H4 (cell line): ENCODE results near the gene TPSAB1. TPM values are rescaled to one million over a fixed set of nuclear protein-coding genes. Genes with fewer than 3 reads are reported as not detected.
"Not testable (repeated sequence)": the region's sequence is repeated elsewhere in the genome, so short reads cannot be mapped to it uniquely, and the experiment has no call there.

ENCODE experiments used
- DNase-seq: peaks from one replicate; pipeline ENCODE4 v3.0.0-alpha.2; 2015; ENCODE audit warnings: low spot score
- total RNA-seq: library from RNA; depleted of rRNA; stranded (reverse); fragments of >200 nt; shearing (Covaris generic); gene quantifications from 2 replicates; pipeline ENCODE4 v1.2.3, GENCODE V29; 2014; rRNA removed

TPSAB1 gene
- not detected in 2 replicates for total RNA-seq

GRCh38 chr16:1240436-1240835, at the start of gene TPSAB1:
Gene TPSAB1 (plus strand): TSS chr16:1240705. CDS start chr16:1240939, 234 bp downstream.
- DNase-seq: not testable (repeated sequence)

GRCh38 chr16:1190789-1191188, 49.7 kb upstream of the TPSAB1 start:
- DNase-seq: not testable (repeated sequence)

- no peak for DNase-seq
These were observed 48.0 kb upstream of the TPSAB1 start for GRCh38 chr16:1192384-1193073.

DNA sequence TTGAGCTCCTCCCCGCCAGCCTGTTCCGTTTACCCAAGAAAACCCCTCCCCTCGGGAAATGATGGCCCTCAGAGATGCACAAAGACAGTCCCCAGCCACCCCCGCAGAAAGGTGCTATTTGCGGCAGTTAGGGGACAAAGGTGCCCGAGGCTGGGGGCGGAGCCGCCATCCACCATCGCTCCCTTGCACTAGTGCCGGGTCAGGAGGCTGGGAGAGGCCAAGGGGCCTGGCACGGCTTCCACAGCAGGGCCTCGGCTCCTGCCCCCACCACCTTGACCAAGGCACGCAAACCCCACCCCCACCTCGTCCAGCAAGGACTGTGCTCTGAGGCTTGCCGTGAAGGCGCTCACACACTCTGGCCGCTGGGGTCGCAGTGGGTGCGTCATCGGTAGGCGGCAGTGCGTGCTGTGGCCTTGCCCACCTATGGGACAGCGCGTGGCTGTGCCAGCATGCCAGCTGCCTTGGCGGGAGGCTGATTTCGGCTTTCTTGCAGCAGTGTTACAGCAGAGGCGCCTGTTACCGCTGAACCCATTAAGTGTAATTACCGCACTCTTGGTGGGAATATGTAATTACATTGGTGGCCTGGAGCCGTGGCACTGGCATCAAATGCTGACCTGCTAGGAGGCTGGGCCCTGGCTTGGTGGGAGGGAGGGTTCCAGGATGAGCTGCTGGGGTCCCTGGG, 47.2 kb upstream of the TPSAB1 start:
- peak; percentile 87 for DNase-seq

DNA sequence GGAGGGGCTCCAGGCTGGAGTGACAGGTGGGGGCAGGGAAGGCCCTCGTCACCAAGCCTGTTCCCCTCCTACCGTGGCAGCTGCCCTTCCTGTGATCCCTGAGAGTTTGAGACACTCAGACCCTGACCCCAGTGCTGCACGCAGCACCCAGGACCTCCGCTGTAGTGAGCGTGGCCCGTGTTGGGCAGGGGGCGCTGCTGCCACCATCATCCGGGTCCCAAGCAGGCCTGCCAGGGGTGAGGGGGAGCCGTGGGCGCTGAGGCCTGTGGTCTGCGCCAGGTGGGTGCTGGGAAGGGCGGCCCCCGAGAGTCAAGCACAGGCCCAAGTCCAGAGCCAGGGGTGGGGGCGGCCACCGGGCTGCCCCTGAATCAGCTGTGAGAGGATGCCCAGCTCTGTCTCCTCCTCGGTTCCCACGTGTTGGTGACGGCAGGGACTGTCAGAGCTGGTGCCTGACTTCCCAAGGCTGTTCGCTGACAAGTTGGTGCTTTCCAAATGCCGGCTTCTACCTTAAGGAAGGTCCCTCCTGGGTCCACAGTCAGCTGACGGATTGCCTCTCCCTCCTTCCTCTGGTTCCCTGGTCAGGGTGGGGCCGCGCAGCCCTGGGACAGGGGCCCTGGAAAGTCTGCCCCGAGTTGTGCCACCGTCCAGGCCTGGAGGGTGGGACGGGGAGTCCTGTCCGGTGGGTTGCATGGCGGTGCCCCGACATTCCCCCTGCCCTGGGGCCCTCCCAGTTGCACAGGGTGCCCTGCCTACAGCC, 46.5 kb upstream of the TPSAB1 start:
- DNase-seq: no peak

- no peak for DNase-seq
These were observed 45.7 kb upstream of the TPSAB1 start for GRCh38 chr16:1194665-1195392.

DNA sequence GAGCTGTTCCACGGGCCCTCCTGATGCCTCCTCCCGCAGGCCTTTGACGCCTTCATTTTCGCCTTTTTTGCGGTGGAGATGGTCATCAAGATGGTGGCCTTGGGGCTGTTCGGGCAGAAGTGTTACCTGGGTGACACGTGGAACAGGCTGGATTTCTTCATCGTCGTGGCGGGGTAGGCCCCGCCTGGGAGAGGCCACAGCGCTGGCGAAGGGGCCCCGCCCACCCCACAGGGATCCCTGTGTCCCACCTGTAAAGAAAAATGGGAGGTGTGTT, 45.2 kb upstream of the TPSAB1 start:
- no peak for DNase-seq

- no peak for DNase-seq
These were observed 44.0 kb upstream of the TPSAB1 start for GRCh38 chr16:1196494-1196893.

DNA sequence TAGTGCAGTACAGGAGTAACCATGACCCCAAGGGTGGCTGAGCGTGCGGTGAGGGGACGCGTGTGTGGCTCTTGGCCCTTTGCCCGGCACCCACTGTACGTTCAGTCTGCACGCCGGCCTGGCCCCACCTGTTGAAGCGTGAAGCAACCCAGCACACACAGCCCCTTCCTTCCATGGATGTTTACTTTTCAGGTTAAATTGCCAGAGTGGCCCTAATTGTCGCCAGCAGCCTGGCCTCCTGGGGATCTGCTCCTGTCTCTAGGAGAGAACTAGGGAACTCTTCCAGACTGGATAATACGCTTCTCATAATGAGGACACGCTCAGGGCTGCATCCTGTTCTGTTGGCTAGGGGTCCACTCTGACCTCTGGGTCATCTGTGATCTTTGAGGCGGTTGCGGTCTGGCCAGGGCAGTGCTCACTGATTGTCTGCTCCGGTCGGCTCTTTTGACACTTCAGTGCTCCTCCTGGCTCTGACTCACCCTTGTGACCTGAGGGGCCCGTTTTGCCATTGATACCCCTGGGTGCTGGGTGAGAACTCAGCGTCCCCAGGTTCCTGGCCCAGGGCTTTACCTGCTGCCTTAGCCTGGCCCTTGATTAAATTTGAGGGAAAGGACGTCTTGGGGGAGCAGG, 43.2 kb upstream of the TPSAB1 start:
- no peak for DNase-seq

- DNase-seq: no peak
These were observed 42.3 kb upstream of the TPSAB1 start for GRCh38 chr16:1198194-1198593.

GRCh38 chr16:1198671-1199346, 41.7 kb upstream of the TPSAB1 start:
- DNase-seq: not testable (repeated sequence)

- no peak for DNase-seq
These were observed 41.0 kb upstream of the TPSAB1 start for GRCh38 chr16:1199347-1200013.

DNA sequence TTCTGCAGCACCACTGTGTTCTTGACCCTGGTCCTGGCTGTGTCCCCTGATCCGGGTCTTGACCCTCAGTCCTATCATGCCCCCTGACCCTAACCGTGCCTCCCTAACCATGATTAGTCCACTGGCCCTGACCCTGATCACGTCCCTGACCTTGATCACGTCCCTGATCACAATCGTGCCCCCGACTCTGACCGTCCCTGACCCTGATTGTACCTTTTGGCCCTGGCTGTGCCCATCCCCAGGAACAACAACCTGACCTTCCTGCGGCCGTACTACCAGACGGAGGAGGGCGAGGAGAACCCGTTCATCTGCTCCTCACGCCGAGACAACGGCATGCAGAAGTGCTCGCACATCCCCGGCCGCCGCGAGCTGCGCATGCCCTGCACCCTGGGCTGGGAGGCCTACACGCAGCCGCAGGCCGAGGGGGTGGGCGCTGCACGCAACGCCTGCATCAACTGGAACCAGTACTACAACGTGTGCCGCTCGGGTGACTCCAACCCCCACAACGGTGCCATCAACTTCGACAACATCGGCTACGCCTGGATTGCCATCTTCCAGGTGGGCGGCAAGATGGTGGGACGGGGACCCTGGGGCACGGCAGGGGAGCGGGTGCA, 40.4 kb upstream of the TPSAB1 start:
- no peak for DNase-seq

GRCh38 chr16:1201444-1201843, 39.1 kb upstream of the TPSAB1 start:
- DNase-seq: no peak

- DNase-seq: no peak
These were observed 38.2 kb upstream of the TPSAB1 start for GRCh38 chr16:1202274-1202673.

GRCh38 chr16:1204933-1205332, 35.6 kb upstream of the TPSAB1 start:
- no peak for DNase-seq

GRCh38 chr16:1206326-1206725, 34.2 kb upstream of the TPSAB1 start:
- no peak for DNase-seq

GRCh38 chr16:1206786-1207185, 33.7 kb upstream of the TPSAB1 start:
- no peak for DNase-seq

DNA sequence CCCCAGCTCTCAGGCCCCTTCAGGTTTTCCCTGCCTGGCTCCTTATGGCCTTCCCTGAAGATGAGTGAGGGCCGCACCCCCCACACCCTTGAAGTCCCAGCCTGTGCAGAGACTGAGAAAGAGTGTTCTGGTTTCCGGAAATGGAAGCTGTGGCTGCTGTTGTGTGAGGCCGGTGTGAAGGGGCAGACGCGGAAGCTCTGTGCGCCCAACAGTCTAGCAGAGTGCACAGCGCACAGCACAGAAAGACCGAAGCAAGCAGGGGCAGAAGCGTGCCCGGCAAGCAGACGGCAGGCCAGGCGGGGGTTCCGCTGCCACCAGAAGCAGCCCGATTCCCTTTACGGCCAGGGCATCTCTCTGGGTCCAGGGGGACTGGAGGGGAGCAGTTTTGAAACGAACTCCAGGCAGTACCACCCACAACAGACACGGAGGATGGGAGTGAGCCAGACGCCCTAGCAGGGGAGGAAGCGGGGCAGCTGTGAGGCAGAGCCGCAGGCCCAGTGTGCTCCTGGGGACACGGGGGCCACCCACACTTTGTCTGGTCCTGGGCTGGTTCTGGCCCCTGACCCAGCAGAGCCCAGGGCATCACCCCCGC, 32.2 kb upstream of the TPSAB1 start:
- DNase-seq: no peak

- no peak for DNase-seq
These were observed 31.4 kb upstream of the TPSAB1 start for GRCh38 chr16:1209081-1209480.
